Neural progenitor cell (in vitro differentiated cells): Measurements from ENCODE around the gene TFB2M.

Source experiments
- EZH2 ChIP-seq: fragments of 200-600 bp; sonication (generic); IDR thresholded peaks from 2 replicates; pipeline ENCODE4 v1.6.1; 2017; ENCODE audit warnings: antibody characterized with exemption, mild to moderate bottlenecking, moderate library complexity
- EZH2phosphoT487 ChIP-seq: fragments of 200-600 bp; sonication (generic); IDR thresholded peaks from 2 replicates; pipeline ENCODE4 v1.6.1; 2017; ENCODE audit warnings: antibody characterized with exemption
- TF ChIP-seq, protein P1 (sequence below): fragments of 200-600 bp; sonication (generic); IDR thresholded peaks from 2 replicates; pipeline ENCODE4 v1.5.1; 2017; ENCODE audit warnings: antibody characterized with exemption, mild to moderate bottlenecking

DNA sequence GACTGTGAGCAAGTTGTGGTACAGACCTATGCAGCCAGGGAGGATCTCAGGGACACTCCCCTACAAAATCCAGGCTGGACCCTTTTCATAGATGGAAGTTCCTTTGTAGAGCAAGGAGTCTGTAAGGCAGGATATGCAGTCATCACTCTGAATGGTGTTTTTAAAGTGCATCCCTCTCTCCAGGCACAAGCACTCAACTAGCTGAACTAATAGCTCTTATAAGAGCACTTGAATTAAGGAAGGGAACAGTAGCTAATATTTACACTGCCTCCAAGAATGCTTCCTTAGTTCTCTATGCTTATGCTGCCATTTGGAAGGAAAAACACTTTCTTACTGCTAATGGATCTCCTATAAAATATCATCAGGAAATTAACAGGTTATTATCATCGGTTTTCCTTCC is 31.9 kb downstream of the TFB2M start:
- TF ChIP-seq, protein P1, sequence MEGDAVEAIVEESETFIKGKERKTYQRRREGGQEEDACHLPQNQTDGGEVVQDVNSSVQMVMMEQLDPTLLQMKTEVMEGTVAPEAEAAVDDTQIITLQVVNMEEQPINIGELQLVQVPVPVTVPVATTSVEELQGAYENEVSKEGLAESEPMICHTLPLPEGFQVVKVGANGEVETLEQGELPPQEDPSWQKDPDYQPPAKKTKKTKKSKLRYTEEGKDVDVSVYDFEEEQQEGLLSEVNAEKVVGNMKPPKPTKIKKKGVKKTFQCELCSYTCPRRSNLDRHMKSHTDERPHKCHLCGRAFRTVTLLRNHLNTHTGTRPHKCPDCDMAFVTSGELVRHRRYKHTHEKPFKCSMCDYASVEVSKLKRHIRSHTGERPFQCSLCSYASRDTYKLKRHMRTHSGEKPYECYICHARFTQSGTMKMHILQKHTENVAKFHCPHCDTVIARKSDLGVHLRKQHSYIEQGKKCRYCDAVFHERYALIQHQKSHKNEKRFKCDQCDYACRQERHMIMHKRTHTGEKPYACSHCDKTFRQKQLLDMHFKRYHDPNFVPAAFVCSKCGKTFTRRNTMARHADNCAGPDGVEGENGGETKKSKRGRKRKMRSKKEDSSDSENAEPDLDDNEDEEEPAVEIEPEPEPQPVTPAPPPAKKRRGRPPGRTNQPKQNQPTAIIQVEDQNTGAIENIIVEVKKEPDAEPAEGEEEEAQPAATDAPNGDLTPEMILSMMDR = no peak
- TF ChIP-seq EZH2 (no peak), EZH2phosphoT487 (no peak)
